ENCODE results near the gene KCNK10. TPM values are rescaled to one million over a fixed set of nuclear protein-coding genes. Genes with fewer than 3 reads are reported as not detected.

Gene KCNK10
- total and polyA plus RNA-seq, 2 of the 8 experiments (the other 6 are each of a cell fraction or from before 2014, with no cell fraction given) = 0.45 to 0.63 TPM

DNA sequence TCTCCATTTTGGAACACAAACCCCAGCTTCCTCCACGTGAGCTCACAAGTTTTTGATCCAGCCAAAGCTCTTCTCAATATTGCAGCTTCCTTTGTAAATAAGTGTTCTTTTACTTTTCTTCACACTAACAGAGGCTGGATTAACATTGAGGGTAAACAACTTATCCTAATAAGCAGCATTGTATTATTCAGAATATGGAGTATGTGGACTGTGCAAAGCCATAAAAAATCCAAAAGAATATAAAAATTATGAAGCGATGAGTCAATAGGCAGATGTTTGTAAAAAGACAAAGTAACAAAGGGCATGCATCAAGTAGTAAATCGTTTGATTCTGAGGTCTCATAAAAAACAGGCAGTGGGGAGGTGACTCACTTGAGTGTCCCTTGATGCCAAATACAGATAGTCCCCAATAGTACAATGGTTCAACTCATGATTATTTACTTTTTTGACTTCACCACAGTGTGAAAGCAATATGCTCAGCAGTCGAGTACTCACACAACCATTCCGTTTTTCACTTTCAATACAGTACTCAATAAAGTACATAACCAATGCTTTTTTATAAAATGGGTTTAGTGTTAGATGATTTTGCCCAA is 23.1 kb upstream of the KCNK10 start:
- Histone ChIP-seq H2BK12ac (ENCODE audit: low read depth, low read length) (no peak overlapping the region), H3K9me3 (ENCODE audit: insufficient read depth in 2 of 2, low read depth in 1 of 2, low read length in 1 of 2) (no peaks in the 10 kb centered on the region), H3K79me1 (ENCODE audit: low read depth, low read length) (no peaks in the 10 kb centered on the region), H3K56ac (replicated peaks; ENCODE audit: insufficient read length, low read depth, low read length) (no peak overlapping the region), H3K36me3 (ENCODE audit: control insufficient read depth in 2 of 4, insufficient read depth in 4 of 4, low read length in 3 of 4) (no peaks in the 10 kb centered on the region), H3K4me3 (ENCODE audit: extremely low read depth in 1 of 4, insufficient read depth in 2 of 4, low read depth in 3 of 4, low read length in 4 of 4) (no peak overlapping the region), H3K79me2 (ENCODE audit: control insufficient read depth in 1 of 2, insufficient read depth in 2 of 2, low read length in 2 of 2) (no peaks in the 10 kb centered on the region), H3K23me2 (ENCODE audit: low read depth, low read length) (no peaks in the 10 kb centered on the region), H2BK20ac (ENCODE audit: low read length) (no peak overlapping the region), H2AK5ac (ENCODE audit: low read depth, low read length) (no peak overlapping the region), H4K8ac (ENCODE audit: extremely low read depth, insufficient read depth, low read length) (no peak overlapping the region), H2BK120ac (replicated peaks; ENCODE audit: low read depth, low read length) (no peak overlapping the region), H3K4me2 (ENCODE audit: insufficient read depth in 1 of 2, low read depth in 2 of 2, low read length in 2 of 2) (no peak overlapping the region), H3K23ac (ENCODE audit: insufficient read length) (no peak overlapping the region), H3K9ac (replicated peaks in 1 of 4; ENCODE audit: extremely low read depth in 1 of 4, low read depth in 3 of 4, low read length in 3 of 4) (no peak overlapping the region), H3K27ac (ENCODE audit: low read depth, low read length) (no peak overlapping the region), H3K14ac (ENCODE audit: insufficient read length) (no peak overlapping the region), H4K20me1 (replicated peaks in 1 of 2; ENCODE audit: control insufficient read depth in 1 of 2, insufficient read depth in 2 of 2, low read length in 2 of 2) (no peaks in the 10 kb centered on the region), H4K5ac (ENCODE audit: insufficient read length, low read depth, low read length) (no peak overlapping the region), H3K4ac (replicated peaks; ENCODE audit: insufficient read length, low read depth, low read length) (no peak overlapping the region), H3K18ac (ENCODE audit: extremely low read depth, low read length) (no peak overlapping the region), H3K27me3 (replicated peaks in 1 of 4; ENCODE audit: control insufficient read depth in 3 of 4, extremely low read depth in 1 of 4, insufficient read depth in 3 of 4, low read length in 3 of 4) (no peaks in the 10 kb centered on the region), H2BK15ac (ENCODE audit: low read length) (no peak overlapping the region), H2AFZ (ENCODE audit: low read length) (no peak overlapping the region), H4K91ac (replicated peaks; ENCODE audit: insufficient read length, low read length) (no peak overlapping the region), H2BK5ac (ENCODE audit: low read depth, low read length) (no peak overlapping the region), H3K4me1 (replicated peaks in 1 of 4; ENCODE audit: control insufficient read depth in 3 of 4, insufficient read depth in 4 of 4, low read length in 3 of 4) (no peaks in the 10 kb centered on the region)
- POLR2A ChIA-PET (ENCODE audit: partially characterized antibody) = no interaction called here
- FAIRE-seq (no peak), DNase-seq (ENCODE audit: low read depth in 1 of 2, low spot score in 2 of 2) (no peak)
- WGBS, 2 experiments (ENCODE audit: extremely low coverage in 1 of 2, insufficient coverage in 1 of 2, insufficient read length in 1 of 2, insufficient replicate concordance in 2 of 2, low coverage in 1 of 2, low lambda C conversion rate in 2 of 2, missing lambda C conversion rate in 1 of 2) = 77% methylated on average over 5 of the region's 5 CpGs; no CpG with 5 or more reads in 1 of the 2 experiments
- CTCF ChIA-PET (ENCODE audit: partially characterized antibody) = no interaction called here
- TF ChIP-seq EGR1 (IDR thresholded peaks at IDR 0.05; ENCODE audit: borderline replicate concordance, low read depth, low read length) (no peak), SP1 (IDR thresholded peaks at IDR 0.05; ENCODE audit: low read depth, low read length) (no peak), BACH1 (IDR thresholded peaks at IDR 0.05; ENCODE audit: low read length) (no peak), TAF7 (optimal IDR thresholded peaks at IDR 0.05; ENCODE audit: borderline replicate concordance, low read depth, low read length) (no peak), SP4 (IDR thresholded peaks at IDR 0.05; ENCODE audit: low read length) (no peak), CHD2 (IDR thresholded peaks at IDR 0.05; ENCODE audit: low read length) (no peak), JUN (IDR thresholded peaks at IDR 0.05; ENCODE audit: low read depth, low read length) (no peak), MAFK (IDR thresholded peaks at IDR 0.05; ENCODE audit: low read depth, low read length) (no peak), CREB1 (IDR thresholded peaks at IDR 0.05) (no peak), RNF2 (IDR thresholded peaks at IDR 0.05; ENCODE audit: borderline replicate concordance, low read depth, low read length, missing control alignments, poor library complexity, severe bottlenecking) (no peak), FOSL1 (IDR thresholded peaks at IDR 0.05; ENCODE audit: insufficient read depth, low read depth, low read length) (no peak), GTF2F1 (IDR thresholded peaks at IDR 0.05; ENCODE audit: borderline replicate concordance, low read depth, low read length) (no peak), POLR2A (IDR thresholded peaks at IDR 0.05; ENCODE audit: control extremely low read depth in 1 of 2, low read depth in 2 of 2, low read length in 2 of 2) (no peak), NRF1 (IDR thresholded peaks at IDR 0.05; ENCODE audit: low read depth, low read length) (no peak)
- TF ChIP-seq, protein P1, sequence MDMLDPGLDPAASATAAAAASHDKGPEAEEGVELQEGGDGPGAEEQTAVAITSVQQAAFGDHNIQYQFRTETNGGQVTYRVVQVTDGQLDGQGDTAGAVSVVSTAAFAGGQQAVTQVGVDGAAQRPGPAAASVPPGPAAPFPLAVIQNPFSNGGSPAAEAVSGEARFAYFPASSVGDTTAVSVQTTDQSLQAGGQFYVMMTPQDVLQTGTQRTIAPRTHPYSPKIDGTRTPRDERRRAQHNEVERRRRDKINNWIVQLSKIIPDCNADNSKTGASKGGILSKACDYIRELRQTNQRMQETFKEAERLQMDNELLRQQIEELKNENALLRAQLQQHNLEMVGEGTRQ (IDR thresholded peaks at IDR 0.05; ENCODE audit: low read length) = no peak

Data from H1 (cell line).